HG02610 (cell line): Measurements from ENCODE around the gene CRB1.
A peak's percentile ranks its signal among the peaks of the same experiment; 100 is the strongest.

Experiments used
- ATAC-seq: cut with Tn5 transposase; IDR thresholded peaks from one replicate; pipeline ENCODE4 v1.9.1; 2021; ENCODE audit warnings: mild to moderate bottlenecking, moderate library complexity; ENCODE audit not compliant: unreplicated experiment

Gene CRB1

GRCh38 chr1:197268012-197268411 is at the start of gene CRB1:
Gene CRB1, plus strand, starts transcription at chr1:197268252. Its CDS starts 161 bp downstream, at chr1:197268413.
- ATAC-seq: no peak

GRCh38 chr1:197218857-197219256 is 49.2 kb upstream of the CRB1 start:
- no peak for ATAC-seq

DNA sequence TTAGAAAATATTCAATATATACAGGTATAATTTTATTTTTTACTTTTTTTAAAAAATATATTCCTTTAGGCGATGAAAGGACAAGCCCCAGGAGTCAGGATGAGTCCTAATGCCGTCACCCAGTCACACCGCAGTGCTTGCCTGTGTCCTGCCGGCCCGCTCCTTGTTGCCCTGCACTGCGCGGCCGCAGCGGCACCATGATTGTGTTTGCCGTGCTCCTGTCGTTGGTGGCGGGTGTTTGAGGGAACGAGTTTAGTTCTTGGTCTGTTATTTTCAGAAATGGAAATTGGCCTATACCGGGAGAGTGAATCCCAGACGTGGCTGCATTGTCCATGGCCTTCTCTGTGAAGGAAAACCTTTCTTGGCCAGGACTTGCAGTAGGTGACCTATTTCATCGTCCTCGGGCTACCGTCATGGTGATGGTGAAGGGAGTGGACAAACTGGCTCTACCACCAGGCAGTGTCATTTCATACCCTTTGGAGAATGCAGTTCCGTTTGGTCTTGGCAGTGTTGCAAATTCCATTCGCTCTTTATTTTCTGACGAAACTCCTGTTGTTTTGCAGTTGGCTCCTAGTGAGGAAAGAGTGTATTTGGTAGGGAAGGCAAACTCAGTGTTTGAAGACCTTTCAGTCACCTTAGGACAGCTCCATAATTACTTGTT is 45.9 kb upstream of the CRB1 start:
- ATAC-seq: no peak

DNA sequence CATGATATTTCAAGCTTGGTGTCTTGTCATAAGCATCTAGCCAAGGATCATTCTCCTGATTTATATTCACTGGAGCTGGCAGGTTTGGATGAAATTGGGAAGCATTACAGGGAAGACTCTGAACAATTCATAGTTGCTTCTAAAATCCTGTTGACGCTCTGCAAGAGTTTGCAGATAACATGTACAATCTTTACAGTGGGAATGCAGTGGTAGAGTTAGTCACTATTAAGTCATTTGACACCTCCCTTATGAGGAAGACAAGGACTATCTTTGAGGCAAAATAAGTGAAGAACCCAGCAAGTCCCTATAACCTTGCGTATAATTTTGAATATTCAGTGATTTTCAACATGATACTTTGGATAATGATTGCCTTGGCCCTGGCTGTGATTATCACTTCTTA is 45.3 kb upstream of the CRB1 start:
- ATAC-seq: no peak

DNA sequence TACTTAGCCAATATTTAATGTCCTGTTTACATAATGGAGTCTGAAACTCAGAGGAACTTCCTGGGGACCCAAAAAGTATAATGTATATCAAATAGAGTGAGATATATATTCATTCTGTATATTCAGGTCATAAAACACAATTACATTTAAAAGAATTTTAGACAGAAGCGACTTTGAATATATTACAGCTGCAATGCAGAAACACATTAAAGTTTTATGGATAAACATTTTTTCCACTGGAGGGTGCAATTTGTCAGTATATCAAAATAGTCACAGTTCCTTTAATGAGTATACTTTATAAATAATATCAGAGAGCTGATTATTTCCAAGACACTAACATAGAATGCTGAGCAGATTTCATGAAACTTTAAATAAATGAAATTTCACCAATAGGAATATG is 43.9 kb upstream of the CRB1 start:
- no peak for ATAC-seq

DNA sequence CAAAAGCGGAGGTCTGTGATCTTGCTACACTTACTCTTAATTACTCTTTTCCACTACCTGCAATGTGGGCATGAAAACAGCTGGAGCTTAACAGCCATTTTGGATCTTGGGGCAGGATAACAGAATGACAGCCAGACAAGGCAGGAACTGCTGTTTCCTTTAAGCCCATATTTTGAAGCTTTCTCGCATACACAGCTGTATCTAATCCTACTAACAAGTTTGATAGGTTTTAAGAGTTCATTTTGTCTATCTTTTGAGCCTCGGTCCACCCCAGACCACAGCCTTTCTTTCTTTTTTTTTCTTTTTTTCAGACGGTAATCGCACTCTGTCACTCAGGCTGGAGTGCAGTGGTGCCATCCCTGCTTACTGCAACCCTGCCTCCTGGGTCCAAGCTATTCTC is 42.4 kb upstream of the CRB1 start:
- ATAC-seq: no peak

DNA sequence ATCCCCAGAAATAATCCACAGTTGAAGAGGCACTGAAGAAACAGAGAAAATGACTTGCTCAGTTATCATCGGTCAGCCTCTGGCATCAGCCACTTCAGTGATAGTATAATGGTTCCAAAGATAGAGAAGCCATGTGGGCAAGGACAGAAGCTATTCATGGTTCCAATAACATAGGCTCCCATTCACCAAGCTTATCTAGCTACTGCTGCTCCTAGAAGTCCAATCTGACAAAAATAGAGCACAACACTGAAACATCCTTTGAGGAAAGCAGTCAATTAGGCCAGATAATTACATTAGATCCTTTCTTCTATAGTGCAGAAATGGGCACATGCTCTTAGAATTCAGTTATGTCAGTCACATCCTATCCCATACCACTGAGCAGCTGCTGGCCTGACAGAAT is 33.5 kb upstream of the CRB1 start:
- no peak for ATAC-seq

- no peak for ATAC-seq
These were observed 32.7 kb upstream of the CRB1 start for GRCh38 chr1:197235355-197235754.

DNA sequence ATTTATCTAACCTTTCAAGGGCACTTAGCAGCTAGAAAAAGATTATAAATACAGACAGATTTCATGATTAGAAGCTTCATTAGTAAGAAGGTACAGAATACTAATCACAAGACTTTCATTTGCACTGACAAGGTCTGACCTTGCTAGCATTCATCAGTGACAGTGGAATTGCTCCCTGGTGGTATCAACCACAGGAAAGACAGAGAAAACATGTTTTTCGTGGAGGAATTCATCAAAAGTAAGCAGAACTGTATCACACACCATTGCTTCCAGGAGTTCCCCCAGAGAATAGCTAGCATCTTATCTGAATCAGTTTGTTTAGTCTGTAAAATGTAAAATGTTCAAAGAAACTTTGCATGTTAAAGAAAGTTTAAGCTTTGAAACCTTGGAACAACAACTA is 20.6 kb upstream of the CRB1 start:
- ATAC-seq: no peak

- ATAC-seq: no peak
These were observed 18.7 kb upstream of the CRB1 start for GRCh38 chr1:197249324-197249723.

GRCh38 chr1:197250616-197251015 is 17.4 kb upstream of the CRB1 start:
- ATAC-seq: no peak

DNA sequence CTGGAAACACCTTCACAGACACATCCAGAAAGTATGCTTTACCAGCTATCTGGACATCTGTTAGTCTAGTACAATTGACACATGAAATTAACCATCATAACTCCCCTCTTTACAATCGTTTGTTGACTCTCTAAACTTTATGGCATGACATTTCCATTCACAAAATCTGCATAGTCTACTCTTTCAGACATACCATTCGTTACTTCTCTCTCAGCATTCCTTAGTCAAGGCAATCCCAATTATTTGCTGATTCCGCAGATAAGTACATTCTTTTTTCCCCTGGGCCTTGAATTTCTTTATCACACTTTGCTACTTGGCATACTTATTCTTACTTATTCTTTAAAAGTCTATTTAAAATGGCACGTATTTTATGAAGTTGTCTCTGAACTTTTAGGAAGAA is 15.1 kb upstream of the CRB1 start:
- no peak for ATAC-seq

GRCh38 chr1:197254866-197255265 is 13.2 kb upstream of the CRB1 start:
- ATAC-seq: no peak

- ATAC-seq: no peak
These were observed 3.0 kb upstream of the CRB1 start for GRCh38 chr1:197264936-197265567.

- no peak for ATAC-seq
These were observed 1.0 kb downstream of the CRB1 start for GRCh38 chr1:197269053-197269452.

GRCh38 chr1:197272791-197273190 is 4.7 kb downstream of the CRB1 start:
- ATAC-seq: no peak

GRCh38 chr1:197277166-197277565 is 9.1 kb downstream of the CRB1 start:
- no peak for ATAC-seq

DNA sequence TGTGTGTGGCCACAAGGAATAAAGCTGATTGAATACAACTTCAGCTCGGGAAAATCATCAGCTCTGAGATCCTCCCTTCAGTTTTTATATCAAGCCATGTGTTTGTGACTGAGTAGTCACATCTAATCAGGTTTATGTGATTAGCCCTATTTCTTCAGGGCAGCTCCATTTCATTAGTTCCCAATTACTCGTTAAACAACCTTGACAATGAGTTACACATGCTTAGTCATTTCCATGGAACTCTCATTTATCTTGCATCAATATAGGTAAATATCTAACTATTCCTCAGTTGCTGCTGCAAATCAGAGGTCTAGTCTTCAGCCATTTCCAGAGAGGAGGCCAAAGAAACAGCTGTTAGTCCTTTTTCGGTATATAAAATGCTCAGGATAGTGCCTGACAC is 16.3 kb downstream of the CRB1 start:
- no peak for ATAC-seq

DNA sequence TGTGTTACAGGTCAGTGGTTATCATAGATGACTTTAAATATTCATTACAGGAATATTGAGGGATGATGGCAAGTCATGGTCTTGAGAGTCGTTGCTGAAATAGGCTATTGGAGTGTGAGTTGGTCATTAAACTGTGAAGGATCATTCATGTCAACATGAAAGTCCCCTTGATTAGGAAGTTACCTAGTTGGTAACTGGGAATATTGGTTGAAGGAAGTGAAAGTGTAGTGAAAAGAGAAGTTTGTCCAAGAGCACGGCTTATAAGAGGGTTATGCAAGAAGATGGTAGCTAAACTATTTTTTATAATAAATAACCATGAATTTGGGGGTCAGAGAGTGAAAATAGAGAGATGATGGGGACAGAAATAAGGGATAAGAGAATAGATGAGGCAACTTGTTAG is 16.9 kb downstream of the CRB1 start:
- ATAC-seq: peak; percentile 45

GRCh38 chr1:197285526-197286205 is 17.6 kb downstream of the CRB1 start:
- peak; percentile 54 for ATAC-seq

DNA sequence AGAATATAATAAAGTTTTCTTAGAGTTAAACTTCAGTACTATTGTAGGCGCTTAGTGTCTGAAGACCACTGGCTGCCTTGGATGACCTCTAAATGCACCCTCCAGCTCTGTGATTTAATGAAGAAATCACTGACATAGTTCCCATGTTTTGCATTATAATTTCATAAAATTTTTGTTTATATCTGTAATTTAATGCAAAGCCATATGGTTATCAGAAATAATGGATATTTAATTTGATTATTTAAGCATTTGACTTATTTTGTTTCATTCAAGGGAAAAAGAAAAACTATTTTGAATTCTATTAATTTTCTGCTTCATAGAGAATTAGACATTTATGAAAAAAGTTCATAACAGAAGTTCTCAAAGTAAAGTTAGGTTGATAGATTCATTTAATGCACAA is 18.6 kb downstream of the CRB1 start:
- ATAC-seq: no peak

DNA sequence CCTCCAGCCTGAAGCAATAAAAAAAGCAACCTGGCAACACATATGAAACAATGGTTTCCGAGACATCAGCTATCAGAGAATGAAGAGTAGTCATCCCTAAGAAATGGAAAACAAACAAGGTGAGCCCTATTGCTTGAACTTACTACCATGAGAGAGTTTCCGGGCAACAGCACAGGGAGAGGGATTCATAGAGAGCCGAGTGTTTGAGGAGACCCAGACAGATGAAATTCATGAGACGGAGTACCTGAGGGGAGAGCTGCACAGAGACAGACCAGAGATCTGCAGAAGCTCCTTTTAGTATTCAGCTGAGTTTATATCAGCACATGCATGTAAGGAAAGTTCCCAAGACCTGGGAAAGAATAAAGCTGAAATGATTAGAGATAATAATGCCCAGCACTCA is 19.8 kb downstream of the CRB1 start:
- no peak for ATAC-seq
